Body of pancreas (tissue), 4 donors: ENCODE data around the gene KRT71. TPM values are rescaled to one million over a fixed set of nuclear protein-coding genes. Genes with fewer than 3 reads are reported as not detected.
"Not testable (repeated sequence)": the region's sequence is repeated elsewhere in the genome, so short reads cannot be mapped to it uniquely, and the experiment has no call there.

ENCODE experiments used
- ATAC-seq: fragments of 150-250 bp; one replicate; pipeline ENCODE4 v1.9.1; 2016
- DNase-seq, 4 donors: peaks; one replicate each; pipeline ENCODE4 v3.0.0-alpha.2; 2019
- H3K27ac ChIP-seq, 4 donors: fragments of 200-600 bp; sonication (generic); 1 replicate in 3 of 4; 2 replicates in 1 of 4; pipeline versions ENCODE4 v1.5.1 to v1.6.1; 2016 to 2019; ENCODE audit warnings: mild to moderate bottlenecking in 1 of 4, mixed read lengths in 1 of 4, moderate library complexity in 1 of 4
- H3K27me3 ChIP-seq, 2 donors: fragments of 200-600 bp; sonication (generic); one replicate each; pipeline ENCODE4 v1.6.0; 2016; ENCODE audit warnings: mild to moderate bottlenecking in 1 of 2
- H3K36me3 ChIP-seq, 2 donors: fragments of 200-600 bp; sonication (generic); replicated peaks in 1 of 2; 2 replicates each; pipeline ENCODE4 v1.5.1; 2016; ENCODE audit warnings: low read depth in 2 of 2; ENCODE audit not compliant: insufficient read depth in 1 of 2
- H3K4me1 ChIP-seq: fragments of 200-600 bp; sonication (generic); one replicate; pipeline ENCODE4 v1.6.0; 2016
- H3K4me3 ChIP-seq, 2 donors: fragments of 200-600 bp; sonication (generic); 1 replicate in 1 of 2; 2 replicates in 1 of 2; pipeline ENCODE4 v1.5.1; 2016 to 2019
- H3K9me3 ChIP-seq, 3 donors: fragments of 200-600 bp; sonication (generic); 1 replicate in 2 of 3; 2 replicates in 1 of 3; pipeline ENCODE4 v1.5.1; 2016
- POLR2A ChIP-seq, 3 donors: fragments of 450-650 bp; IDR thresholded peaks; one replicate each; pipeline ENCODE4 v1.6.1; 2016; ENCODE audit warnings: antibody characterized with exemption in 3 of 3, mild to moderate bottlenecking in 2 of 3
- WGBS, 2 donors: methylation state at CpG; one replicate each; pipeline ENCODE4 v1.1.5; 2017; 5-methylcytosine and 5-hydroxymethylcytosine counted together
- intact Hi-C: fragments of 100-400 bp; cut with DNase I; formaldehyde crosslinking; loops from one replicate; pipeline ENCODE4 v1.15.1; 2023
- total RNA-seq, 2 donors: library from RNA; depleted of rRNA; stranded (reverse); fragments of >200 nt; gene quantifications; one replicate each; pipeline ENCODE4 v1.1.0, GENCODE V29; 2016
- TF ChIP-seq, protein P1 (sequence below), 7 experiments: fragments of 450-650 bp in 4 of 7; fragments of 200-600 bp in 3 of 7; sonication (generic) in 3 of 7; IDR thresholded peaks; one replicate each; pipeline ENCODE4 v1.5.1; 2016 to 2019; ENCODE audit warnings: antibody characterized with exemption in 7 of 7

The KRT71 gene
- total RNA-seq, 2 donors from 2014 or later, result not detected

DNA sequence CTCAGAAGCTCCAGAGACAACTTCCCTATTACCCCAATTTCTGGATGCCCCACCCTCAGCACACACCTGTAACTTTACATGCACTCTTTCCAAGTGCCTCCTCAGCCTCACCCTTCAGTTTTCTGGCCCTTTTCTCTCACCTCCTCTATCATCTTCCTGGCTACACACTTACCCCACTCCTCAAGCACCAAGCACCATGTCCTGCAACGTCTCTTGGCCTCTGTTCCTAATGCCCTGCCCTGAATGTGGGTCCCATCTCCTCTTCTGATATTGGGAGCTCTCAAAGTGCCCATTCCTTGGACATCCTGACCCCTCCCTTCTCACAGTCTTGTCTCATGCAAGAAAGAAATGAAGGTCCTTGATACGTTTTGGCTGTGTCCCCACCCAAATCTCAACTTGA is 47.1 kb upstream of the KRT71 start:
- no peak for DNase-seq

DNA sequence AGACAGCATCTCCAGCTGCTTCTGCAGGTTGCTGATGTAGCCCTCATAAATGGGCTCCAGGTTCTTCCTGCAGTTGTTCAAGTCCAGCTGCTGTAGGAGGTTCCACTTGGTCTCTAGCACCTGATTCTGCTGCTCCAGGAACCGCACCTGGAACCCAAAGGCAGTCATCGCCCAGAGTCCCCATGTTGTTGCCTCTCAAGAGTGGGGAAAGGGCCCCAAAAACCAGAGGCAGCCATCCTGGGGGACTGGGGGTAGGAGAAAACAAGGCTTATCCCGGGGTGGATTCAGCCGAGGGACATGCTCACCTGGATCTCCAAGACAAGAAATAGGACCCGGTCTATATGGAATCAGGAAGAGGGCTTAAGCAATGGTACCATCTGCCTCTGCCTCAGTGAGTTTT is 46.0 kb upstream of the KRT71 start:
- ATAC-seq, result no peak
- H3K4me3 ChIP-seq, result no peak overlapping the region
- WGBS, 2 donors, result 75 to 92% methylated on average over 5 of the region's 5 CpGs
- intact Hi-C loops, result no loop called here
- H3K9me3 ChIP-seq, result no peaks in the 10 kb centered on the region
- no peaks in the 10 kb centered on the region for H3K4me1 ChIP-seq
- no peak overlapping the region for H3K27ac ChIP-seq
- DNase-seq, result no peak
- no peaks in the 10 kb centered on the region for H3K36me3 ChIP-seq
- H3K27me3 ChIP-seq, result no peaks in the 10 kb centered on the region
- TF ChIP-seq POLR2A (IDR thresholded peaks at IDR 0.05), result no peak
- TF ChIP-seq, protein P1, sequence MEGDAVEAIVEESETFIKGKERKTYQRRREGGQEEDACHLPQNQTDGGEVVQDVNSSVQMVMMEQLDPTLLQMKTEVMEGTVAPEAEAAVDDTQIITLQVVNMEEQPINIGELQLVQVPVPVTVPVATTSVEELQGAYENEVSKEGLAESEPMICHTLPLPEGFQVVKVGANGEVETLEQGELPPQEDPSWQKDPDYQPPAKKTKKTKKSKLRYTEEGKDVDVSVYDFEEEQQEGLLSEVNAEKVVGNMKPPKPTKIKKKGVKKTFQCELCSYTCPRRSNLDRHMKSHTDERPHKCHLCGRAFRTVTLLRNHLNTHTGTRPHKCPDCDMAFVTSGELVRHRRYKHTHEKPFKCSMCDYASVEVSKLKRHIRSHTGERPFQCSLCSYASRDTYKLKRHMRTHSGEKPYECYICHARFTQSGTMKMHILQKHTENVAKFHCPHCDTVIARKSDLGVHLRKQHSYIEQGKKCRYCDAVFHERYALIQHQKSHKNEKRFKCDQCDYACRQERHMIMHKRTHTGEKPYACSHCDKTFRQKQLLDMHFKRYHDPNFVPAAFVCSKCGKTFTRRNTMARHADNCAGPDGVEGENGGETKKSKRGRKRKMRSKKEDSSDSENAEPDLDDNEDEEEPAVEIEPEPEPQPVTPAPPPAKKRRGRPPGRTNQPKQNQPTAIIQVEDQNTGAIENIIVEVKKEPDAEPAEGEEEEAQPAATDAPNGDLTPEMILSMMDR (IDR thresholded peaks at IDR 0.05), result no peak

More for the DNA sequence above, 47.1 kb upstream of the KRT71 start:
- Histone ChIP-seq H3K4me3 (no peak overlapping the region), H3K27me3 (no peaks in the 10 kb centered on the region), H3K36me3 (no peaks in the 10 kb centered on the region), H3K4me1 (no peaks in the 10 kb centered on the region), H3K9me3 (no peaks in the 10 kb centered on the region), H3K27ac (no peak overlapping the region)
- TF ChIP-seq, protein P1 (IDR thresholded peaks at IDR 0.05), result no peak
- no peak for TF ChIP-seq POLR2A (IDR thresholded peaks at IDR 0.05)
- intact Hi-C loops, result no loop called here
- 44 to 60% methylated on average over 2 of the region's 2 CpGs for WGBS, 2 donors
- no peak for ATAC-seq

GRCh38 chr12:52594237-52594636 is 41.3 kb upstream of the KRT71 start:
- H3K36me3 ChIP-seq, H3K4me1 ChIP-seq, H3K9me3 ChIP-seq, ATAC-seq, H3K27me3 ChIP-seq, DNase-seq, H3K27ac ChIP-seq, intact Hi-C loops, H3K4me3 ChIP-seq: not testable (repeated sequence)
- 92 to 95% methylated on average over 4 of the region's 4 CpGs for WGBS, 2 donors

GRCh38 chr12:52591521-52591920 is 38.6 kb upstream of the KRT71 start:
- no peaks in the 10 kb centered on the region for H3K4me1 ChIP-seq

DNA sequence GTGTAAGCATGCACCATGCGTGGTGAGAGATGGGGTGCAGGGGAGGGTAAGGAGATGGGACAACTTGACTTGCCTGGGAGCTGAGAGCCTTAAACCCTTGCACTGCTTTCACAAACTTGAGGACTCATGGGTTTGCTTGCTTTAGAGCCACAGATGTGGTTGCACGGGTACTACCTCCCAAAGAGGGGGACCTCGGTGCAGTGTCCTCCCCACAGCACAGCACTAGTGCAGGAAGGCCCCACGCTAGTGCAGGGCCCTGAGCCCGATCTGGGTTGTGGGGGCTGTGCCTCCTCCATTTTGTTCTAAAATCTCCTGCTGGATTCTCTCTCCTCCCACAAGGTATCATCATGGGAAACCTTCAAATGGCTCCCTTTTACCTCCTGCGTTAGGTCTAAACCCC is 37.1 kb upstream of the KRT71 start:
- DNase-seq (no peak), ATAC-seq (no peak)
- intact Hi-C loops, result no loop called here
- 70 to 89% methylated on average over 4 to 6 of the region's 6 CpGs for WGBS, 2 donors
- no peaks in the 10 kb centered on the region for H3K9me3 ChIP-seq
- H3K4me3 ChIP-seq, result no peak overlapping the region
- no peaks in the 10 kb centered on the region for H3K4me1 ChIP-seq
- no peak overlapping the region for H3K27ac ChIP-seq
- TF ChIP-seq, protein P1 (IDR thresholded peaks at IDR 0.05), result no peak
- no peak for TF ChIP-seq POLR2A (IDR thresholded peaks at IDR 0.05)
- no peaks in the 10 kb centered on the region for H3K36me3 ChIP-seq
- no peaks in the 10 kb centered on the region for H3K27me3 ChIP-seq

More at GRCh38 chr12:52591521-52591920, 38.6 kb upstream of the KRT71 start:
- no peak for TF ChIP-seq POLR2A (IDR thresholded peaks at IDR 0.05)
- TF ChIP-seq, protein P1 (IDR thresholded peaks at IDR 0.05), result no peak
- H3K27ac ChIP-seq, result no peak overlapping the region
- H3K4me3 ChIP-seq, result no peak overlapping the region
- H3K36me3 ChIP-seq, result no peaks in the 10 kb centered on the region
- intact Hi-C loops, result no loop called here
- no peaks in the 10 kb centered on the region for H3K9me3 ChIP-seq
- no peak for ATAC-seq
- no peaks in the 10 kb centered on the region for H3K27me3 ChIP-seq
- DNase-seq, result no peak
- WGBS, 2 donors, result 84 to 92% methylated on average over 10 to 11 of the region's 11 CpGs
